ENCODE measurements around the gene ZNF492. TPM values are rescaled to one million over a fixed set of nuclear protein-coding genes. Genes with fewer than 3 reads are reported as not detected.

ZNF492 gene
- total and polyA plus RNA-seq, 2 donors (not counting 3 experiments of a cell fraction or from before 2014, with no cell fraction given) = not detected

DNA sequence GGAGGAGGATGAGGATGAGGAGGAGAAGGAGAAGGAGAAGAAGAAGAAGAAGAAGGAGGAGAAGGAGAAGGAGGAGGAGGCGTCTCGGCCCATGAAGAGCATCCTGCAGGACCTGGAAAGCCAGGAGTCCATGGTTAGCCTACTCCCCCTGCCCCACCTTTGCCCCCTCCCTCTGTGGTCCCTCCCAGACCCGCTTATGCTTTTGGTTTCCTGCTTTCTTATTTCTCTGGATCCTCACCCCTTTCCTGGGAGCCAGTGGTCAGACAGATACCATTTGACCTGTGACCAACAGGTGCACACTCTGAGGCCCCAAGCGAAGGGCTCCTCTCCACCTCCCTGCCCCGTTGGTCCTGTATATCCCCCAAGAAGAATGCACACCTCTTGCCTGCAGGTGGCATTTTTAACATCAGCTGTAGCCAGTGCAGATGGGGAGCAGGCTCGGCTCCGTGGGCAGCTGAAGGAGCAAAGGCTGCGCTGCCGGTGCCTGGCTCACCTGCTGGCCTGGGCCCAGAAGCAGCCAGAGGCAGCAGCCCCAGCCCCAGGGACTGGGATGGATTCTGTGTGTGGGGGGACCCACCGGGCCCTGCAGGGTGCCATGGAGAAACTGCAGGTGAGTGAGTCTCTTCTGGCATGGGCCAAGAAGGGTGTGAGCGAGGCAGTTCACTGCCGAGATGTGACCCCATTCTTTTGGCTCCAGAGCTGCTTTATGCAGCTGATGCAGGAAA lies 32.1 kb upstream of the ZNF492 start:
- no peak overlapping the region for H3K9ac ChIP-seq (replicated peaks; ENCODE audit: extremely low read depth, insufficient read depth, low read length)
- TF ChIP-seq EZH2 (IDR thresholded peaks at IDR 0.05; ENCODE audit: borderline replicate concordance, low read depth, low read length, severe bottlenecking) (no peak), GATA2 (IDR thresholded peaks at IDR 0.05; ENCODE audit: insufficient read depth, insufficient read length, low read depth, low read length) (no peak), POLR2A (IDR thresholded peaks at IDR 0.05; ENCODE audit: low read depth, low read length) (no peak), MAX (IDR thresholded peaks at IDR 0.05; ENCODE audit: insufficient read depth, insufficient read length) (no peak), POLR2AphosphoS5 (IDR thresholded peaks at IDR 0.05; ENCODE audit: insufficient read depth, low read depth, low read length) (no peak), CTCF (IDR thresholded peaks at IDR 0.05; ENCODE audit: extremely low read depth in 1 of 2, insufficient read depth in 1 of 2, low read depth in 1 of 2, low read length in 2 of 2) (no peak), MYC (IDR thresholded peaks at IDR 0.05; ENCODE audit: low read depth, low read length) (no peak), JUN (IDR thresholded peaks at IDR 0.05; ENCODE audit: borderline replicate concordance, insufficient read depth, insufficient read length, low read depth) (no peak), FOS (IDR thresholded peaks at IDR 0.05; ENCODE audit: borderline replicate concordance, insufficient read depth, low read length) (no peak)
- H3K9me1 ChIP-seq (replicated peaks; ENCODE audit: control insufficient read depth, extremely low read depth, insufficient read depth, low read length) = no peaks in the 10 kb centered on the region
- dilution Hi-C loops (cut with MboI; ENCODE audit: extremely low pct_ligation_motif_present, low sequenced_read_pairs) (no loop called here), intact Hi-C loops (cut with micrococcal nuclease) (no loop called here)
- H3K4me3 ChIP-seq (replicated peaks in 1 of 3; ENCODE audit: insufficient read depth in 1 of 3, low read depth in 1 of 3, low read length in 3 of 3) = no peak overlapping the region
- H3K4me2 ChIP-seq (ENCODE audit: insufficient read depth, low read length) = no peak overlapping the region
- no peaks in the 10 kb centered on the region for H3K79me2 ChIP-seq (ENCODE audit: control insufficient read depth, insufficient read depth, low read length)
- FAIRE-seq (no peak), DNase-seq (ENCODE audit: low read depth, low spot score) (no peak)
- ChIA-PET POLR2A (no interaction called here), CTCF (no interaction called here)
- H3K27ac ChIP-seq (ENCODE audit: insufficient read depth, low read depth, low read length) = no peak overlapping the region
- H3K36me3 ChIP-seq (ENCODE audit: control insufficient read depth in 2 of 2, extremely low read depth in 1 of 2, insufficient read depth in 2 of 2, low read length in 2 of 2) = no peaks in the 10 kb centered on the region
- peaks cover 5% of the 10 kb centered on the region for H3K9me3 ChIP-seq (replicated peaks; ENCODE audit: control insufficient read depth, insufficient read depth, low read length)
- no peak overlapping the region for H2AFZ ChIP-seq (ENCODE audit: low read depth, low read length)
- no peaks in the 10 kb centered on the region for H3K27me3 ChIP-seq (ENCODE audit: control insufficient read depth in 2 of 2, insufficient read depth in 2 of 2, low read length in 2 of 2)
- H4K20me1 ChIP-seq (replicated peaks; ENCODE audit: control insufficient read depth, extremely low read depth, insufficient read depth, low read length) = no peaks in the 10 kb centered on the region
- no TSS peak for BruUV-seq (replicated peaks)
- no peaks in the 10 kb centered on the region for H3K4me1 ChIP-seq (ENCODE audit: control insufficient read depth, extremely low read depth, insufficient read depth, low read length)
